ENCODE data around the gene SH3RF3.
A peak's percentile ranks its signal among the peaks of the same experiment; 100 is the strongest.

The SH3RF3 gene

DNA sequence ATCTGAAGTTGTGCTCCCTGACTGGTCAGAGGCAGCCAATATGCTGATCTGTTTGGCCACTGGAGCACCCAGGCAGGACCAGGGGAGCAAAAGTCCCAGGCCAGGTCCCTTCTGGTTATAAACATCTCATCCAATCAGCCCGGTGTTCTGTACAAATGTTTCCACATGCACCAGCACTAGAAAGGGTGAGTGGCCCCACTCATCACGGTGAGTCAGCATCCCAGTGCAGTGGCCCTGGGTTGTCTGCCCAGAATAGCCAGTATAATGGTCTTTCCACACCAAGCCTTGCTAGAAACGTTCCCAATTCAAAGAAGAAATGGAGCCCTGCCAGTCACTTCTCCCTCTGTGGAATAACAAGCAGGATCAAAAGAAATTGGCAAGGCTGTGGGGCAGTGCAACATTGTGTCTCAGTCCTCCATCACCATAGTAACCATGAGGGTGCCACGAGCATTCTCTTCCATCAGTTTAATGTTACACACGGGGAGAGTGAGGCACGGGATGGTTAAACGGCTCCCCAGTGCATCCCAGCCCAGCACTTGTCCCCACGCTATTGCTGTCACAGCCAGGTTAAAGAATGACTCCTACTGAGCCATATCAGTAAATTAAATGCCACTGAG is 309.9 kb downstream of the SH3RF3 start:
- DNase-seq, result peak; percentile 60

DNA sequence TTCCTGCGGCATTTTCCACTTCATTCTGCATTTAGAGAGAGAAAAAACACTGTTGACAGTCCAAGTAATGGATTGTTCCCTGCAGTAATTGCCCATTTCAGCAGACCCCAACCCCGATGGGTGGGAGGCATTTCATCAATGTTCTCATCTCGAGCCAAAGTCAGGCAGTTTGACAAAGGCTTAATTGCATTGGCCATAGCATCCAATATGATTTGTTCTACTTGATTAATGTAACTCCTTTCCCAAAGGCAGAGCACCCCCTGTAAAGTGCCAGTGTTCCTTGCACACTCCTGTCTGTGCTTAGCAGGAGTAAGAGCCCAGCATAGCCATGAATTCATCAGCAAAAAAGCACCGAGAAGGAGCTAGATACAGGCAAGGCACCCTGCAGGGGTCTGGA is 310.4 kb downstream of the SH3RF3 start:
- DNase-seq, result no peak

DNA sequence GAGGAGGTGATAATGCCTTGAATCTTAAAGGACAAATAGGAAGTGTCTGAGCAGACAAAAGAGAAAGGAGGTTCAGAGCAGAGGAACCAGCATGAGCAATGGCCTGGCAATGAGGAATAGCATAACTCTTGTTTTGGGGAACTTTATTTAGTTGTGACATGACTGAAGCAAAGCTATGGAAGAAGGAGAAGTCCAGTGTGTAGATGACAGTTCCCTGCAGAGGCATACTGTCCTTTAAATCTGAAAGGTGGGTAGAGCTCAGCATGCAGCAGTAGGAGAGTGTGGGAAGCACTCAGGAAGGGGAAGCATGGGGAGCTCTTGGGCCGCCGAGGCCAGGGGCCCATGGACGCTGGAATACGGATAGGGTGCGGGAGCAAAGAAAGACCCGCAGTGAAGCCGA is 311.0 kb downstream of the SH3RF3 start:
- no peak for DNase-seq

DNA sequence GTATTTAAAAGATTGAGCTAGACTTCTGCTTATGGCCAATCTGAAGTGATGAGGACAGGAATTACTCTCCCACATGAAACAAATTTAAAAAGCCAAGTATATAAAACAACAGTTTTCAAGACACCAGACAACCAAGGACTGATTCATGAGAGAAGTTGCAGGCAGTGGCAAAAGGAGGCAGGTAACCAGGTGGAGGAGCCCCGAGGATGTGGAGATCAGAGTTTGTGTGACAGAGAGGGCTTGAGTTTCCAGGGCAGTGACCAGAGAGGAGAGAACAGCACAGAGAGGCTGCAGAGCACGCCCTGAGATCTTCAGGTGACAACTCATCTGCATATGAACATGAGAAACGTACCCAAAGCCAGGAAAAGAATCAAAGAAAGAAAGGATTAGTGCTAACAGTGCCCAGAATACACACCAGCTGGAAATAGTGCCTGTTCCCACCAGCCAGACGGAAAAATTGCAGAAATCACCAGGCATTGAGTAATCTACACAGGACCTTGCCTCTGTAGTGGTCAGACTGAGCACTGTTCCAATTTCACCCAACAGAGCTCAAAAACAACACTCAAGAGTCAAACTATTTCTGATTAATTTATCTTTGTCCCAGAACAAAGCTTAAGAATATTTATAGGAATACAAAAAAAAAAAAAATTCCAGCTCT is 311.6 kb downstream of the SH3RF3 start:
- DNase-seq, result no peak

DNA sequence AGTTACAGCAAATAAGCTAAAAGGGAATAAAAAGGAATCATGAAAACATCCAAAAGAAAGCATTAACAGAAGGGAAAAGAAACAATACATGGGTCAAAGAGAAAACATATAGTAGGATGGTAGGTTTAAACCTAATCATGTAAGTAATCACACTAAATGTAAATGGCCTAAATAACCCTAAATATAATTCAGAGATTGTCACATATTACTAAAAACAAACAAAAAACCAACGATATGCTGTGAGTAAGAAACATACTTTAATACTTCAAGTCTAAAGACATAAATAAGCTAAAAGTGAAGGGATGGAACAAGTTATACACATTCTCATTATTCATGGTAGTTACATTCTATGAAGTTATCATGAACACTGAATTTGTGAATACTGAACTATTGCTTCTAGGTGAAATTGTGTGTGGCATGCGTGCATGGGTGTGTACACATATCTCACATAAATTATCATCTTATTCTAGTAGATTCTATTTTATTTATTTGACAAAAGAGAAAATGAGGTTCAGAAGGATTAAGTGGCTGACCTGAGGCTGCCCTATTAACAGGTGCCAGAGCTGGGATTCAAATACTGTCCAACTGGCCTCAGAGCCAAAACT is 313.8 kb downstream of the SH3RF3 start:
- no peak for DNase-seq

DNA sequence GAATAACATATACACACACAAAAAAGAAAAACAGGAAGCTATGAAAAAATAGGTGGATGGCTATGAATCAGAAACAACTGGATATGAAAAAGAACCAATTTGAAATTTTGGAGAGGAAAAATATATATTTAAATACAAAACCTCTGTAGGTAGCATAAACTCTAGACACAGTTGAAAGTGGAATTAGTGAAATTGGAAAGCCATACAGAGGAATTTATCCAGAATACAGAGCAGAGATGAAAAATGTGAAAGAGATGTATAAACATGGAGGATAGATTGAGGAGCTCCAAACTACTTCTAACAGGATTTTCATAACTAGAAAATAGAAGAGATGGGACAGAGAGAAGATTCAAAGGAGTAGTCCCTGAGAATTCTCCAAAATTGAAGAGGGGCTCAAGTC is 315.9 kb downstream of the SH3RF3 start:
- no peak for DNase-seq

DNA sequence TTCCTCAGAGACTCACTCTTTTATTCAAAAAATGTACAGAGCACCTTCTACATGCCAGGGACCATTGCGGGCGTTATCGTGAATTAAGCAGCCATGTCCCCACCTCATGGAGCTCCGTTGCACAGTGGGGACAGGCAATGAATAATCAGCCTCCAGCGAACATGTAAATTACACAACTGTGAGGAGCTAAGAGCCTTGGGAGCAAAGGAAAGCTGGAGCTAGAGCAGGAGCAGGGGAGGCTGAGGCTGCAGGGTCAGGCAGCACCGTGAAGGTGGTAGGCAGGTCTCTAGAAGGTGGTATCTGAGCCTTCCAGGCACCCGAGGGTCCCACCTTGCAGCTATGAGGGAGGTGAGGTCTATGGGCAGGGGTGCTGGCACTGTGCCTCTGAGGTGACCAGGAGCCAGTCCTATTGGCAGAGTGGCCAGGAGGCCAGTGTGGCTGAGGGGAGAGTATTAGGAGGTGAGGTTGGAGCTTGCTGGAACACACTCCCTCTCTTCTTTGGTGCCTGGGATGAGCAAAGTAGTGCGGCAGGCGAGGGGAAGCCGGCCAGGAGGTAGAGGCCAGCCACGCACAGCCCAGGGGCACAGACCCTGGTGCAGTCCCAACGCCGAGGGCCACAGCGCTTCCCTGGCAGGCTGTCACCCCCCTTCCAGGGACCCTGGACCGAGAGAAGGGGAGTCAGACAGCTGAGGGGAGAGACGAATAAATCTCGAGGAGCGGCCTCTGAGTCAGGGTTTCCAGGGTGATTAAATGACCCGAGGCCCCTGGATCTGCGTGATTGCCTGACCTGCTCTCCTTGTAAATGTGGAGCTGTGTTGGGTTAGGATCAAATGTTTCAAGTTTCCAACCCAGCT is 317.5 kb downstream of the SH3RF3 start:
- no peak for DNase-seq

DNA sequence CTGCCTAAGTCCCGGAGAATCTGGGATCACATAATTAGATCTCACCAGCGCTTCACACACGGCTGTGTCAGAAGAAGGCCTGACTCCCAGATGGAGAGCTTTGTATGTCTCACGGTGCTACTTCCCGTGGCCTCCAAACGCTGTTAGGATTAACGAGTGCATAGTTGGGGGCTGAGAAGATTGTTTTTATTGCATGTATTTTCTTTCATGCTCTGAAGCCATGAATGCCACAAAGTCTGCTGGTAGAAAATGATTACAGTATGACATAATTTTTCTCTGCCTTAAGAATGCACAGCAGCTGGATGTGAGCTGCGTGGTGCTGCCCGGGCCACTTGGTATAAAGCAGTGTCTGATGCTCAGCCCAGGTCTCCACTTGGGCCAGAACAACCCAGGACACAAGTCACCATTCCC is 318.3 kb downstream of the SH3RF3 start:
- peak; percentile 99 for DNase-seq

DNA sequence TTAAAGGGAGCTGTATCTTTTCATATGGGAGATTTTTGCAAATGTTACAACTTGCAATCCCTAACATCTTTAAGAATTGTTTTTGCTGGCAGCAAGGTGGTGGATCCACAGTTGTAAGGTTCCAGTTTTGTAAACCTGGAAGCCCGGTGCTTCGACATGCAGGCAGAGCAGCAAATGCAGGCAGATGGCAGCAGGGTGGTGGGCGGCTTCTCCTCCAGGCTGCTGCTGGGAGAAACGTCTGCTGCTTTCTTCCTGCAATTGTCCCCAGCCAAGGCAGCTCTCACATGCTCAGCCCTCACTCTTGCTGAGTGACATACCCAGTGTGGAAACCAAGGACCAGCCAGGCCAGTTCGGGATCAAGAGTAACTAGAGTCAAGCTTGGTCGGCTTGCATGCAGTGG is 318.8 kb downstream of the SH3RF3 start:
- no peak for DNase-seq

DNA sequence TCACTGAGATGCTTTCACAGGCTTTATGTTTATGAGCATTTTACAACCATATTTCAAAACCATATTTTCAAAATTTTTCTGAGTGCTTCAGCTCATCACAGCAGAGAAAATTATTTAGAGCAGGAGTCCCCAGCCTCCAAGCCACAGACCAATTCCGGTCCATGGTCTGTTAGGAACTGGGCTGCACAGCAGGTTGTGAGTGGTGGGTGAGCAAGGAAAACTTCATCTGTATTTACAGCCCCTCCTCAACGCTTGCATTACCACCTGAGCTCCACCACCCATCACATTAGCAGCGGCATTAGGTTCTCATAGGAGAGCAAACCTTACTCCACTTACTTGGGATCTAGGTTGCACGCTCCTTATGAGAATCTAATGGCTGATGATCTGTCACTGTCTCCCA is 319.2 kb downstream of the SH3RF3 start:
- no peak for DNase-seq

DNA sequence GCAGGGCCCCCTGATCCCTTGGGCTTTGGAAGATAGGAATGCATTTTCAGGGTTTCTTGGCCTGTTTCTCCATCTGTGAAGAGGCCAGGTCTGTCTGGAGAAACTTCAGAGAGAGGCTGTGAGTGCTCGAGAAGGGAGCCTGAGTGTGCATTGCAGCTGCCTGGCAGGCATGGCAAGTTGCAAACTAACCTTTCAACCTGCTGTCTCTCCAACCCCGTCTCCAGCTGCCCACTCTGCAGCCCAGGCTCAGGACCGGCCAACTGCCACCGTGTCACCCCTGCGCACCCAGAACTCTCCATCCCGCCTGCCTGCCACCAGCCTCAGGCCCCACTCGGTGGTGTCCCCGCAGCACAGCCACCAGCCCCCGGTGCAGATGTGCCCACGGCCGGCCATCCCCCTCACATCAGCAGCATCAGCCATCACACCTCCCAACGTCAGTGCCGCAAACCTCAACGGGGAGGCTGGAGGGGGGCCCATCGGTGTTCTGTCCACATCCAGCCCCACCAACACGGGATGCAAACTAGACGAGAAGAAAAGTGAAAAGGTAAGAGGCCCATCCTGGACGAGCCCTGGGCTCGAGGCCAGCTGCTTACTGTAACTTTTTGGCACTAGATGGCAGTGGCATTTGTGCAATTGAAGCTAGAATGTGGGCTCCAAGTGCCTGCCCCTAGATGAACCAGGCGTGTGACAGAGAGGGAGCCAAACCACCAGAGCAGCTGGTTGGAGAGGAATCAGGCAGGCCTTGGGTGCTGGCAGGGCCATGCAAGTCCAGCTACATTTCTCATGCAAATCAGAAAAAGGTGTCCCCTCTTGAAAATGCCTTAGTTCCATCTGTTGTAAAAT is 320.2 kb downstream of the SH3RF3 start:
- no peak for DNase-seq

DNA sequence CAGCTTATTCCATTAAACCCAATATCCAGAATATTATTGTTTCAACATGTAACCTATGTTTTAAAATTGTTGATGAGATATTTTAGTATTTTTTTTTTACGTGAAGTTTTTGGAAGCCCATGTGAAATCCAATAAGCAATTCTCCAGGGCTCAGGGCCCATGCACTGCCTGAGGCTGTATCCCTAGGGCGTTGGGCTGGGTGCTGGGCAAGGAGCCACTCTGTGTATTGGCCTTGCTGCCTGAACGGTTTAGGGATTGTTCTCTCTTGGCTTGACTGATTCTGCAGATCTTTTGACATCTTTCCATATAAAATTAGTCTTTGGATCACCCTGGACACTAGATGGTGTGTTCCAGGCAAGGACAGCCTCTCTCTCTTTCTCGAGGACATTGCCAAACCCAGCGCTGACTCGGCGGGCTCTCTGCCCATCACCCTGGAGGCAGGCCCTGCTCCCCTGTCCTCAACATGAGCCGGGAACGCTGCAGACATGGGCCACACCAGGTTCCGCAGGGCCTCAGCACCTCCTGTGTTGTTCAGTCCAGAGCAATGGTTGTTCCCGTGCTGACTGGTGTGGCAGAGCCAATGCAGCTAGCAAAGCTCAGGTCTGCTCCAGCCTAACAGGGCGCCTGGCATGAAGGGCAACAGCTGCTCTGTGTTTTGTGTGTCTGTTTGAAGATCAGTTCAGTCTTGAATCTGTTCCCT is 321.7 kb downstream of the SH3RF3 start:
- no peak for DNase-seq

DNA sequence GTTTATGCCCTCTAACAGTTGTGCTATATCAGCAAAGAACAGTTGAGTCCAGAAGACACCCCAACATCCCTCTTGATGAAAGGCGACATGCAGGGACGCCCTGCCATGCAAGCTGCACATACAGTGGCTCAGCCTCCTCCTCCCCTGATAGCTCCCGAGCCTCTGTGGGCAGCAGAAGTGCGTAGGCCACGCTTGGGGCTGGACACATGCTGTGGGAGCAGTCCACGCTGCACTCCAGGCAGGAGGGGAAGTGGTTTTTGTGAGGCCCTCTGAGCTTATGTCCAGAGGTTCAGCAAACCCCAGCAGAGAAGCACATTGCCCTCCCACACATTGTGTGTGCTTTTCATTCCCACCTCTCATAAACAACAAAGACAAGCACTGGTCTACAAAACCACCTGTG is 322.7 kb downstream of the SH3RF3 start:
- DNase-seq, result no peak

DNA sequence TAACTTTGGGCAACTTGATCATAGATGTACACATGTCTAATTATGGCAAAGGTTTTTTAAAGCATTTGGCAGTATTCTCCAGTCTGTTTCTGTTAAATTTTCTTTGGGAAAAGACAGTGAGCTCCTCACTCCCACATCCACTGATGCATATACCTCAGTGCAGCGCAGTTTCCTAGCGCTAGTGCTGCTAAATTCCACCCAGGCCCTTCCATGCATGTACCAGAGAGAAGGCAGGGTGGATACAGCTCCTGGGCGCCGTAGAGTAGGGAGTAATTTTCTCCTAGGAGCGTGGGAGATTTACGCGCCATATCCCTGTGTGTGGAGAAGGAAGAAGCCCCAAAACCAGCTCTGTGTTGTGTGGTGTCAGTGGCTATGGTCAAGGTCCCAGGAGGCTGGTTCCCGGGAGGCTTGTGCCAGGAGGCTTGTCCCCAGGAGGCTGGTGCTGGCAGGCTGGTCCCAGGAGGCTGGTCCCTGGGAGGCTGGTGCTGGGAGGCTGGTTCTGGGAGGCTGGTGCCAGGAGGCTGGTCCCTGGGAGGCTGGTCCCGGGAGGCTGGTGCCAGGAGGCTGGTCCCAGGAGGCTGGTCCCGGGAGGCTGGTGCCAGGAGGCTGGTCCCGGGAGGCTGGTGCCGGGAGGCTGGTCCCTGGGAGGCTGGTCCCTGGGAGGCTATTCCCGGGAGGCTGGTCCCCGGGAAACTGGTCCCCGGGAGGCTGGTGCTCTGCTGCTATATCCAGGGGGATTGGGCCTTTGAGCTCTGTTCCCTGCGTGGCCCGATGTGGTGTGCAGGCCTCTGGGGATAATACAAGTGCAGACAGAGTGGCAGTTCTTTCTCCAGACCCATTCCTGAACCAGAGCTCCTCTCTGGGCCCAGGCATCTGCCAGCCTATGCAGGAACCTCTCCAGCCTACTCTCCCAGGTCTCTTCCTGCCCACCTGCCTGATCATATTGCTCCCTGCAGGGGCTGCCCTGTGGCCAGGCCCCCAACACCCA is 323.6 kb downstream of the SH3RF3 start:
- no peak for DNase-seq

DNA sequence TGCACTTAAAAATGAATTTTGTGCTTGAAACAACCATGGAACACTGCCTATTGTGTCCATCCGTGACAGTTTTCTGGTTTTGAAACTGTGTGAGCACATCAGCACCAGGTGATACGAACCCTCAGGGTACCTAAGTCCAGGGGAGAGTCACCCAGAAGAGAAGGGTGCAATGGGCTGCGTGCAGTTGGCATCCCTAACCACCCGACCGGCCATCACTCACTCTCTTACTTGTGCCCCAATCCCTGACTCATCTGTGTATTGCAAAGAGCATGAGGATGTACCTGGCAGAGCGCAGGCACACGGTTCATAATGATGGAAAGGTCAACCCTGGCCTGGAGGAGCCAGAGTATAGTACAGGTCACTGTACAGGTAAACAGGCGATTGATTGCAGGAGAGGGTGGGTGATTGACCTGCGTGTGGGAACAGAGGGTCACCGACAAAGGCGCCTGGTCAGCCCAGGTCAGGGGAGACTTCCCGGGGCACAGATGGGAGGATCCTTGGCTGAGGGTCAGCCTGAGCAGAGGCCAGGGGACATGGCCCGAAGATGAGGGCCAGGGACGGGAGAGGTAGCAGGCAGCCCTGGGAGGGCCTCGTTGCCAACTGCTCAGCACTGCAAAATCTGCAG is 324.5 kb downstream of the SH3RF3 start:
- DNase-seq, result no peak

DNA sequence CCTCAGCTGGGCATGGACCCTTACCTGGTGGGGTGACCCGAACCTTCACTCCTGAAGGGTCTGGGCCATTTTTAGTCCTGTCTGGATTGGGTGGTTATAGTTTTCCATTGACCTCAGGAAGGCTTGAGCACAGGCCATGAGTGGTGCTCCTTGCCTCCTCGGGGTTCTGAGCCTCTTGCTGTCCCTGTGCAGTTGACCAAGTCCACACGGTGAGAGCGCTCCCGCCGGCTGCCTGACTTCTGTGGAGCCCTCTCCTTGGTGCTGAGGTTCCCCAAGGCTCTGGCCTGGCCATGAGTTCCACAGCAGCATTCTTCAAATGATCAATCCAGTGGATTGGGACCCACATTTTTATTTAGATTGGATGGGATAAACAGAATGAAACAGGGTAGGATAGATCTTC is 325.3 kb downstream of the SH3RF3 start:
- DNase-seq, result no peak

DNA sequence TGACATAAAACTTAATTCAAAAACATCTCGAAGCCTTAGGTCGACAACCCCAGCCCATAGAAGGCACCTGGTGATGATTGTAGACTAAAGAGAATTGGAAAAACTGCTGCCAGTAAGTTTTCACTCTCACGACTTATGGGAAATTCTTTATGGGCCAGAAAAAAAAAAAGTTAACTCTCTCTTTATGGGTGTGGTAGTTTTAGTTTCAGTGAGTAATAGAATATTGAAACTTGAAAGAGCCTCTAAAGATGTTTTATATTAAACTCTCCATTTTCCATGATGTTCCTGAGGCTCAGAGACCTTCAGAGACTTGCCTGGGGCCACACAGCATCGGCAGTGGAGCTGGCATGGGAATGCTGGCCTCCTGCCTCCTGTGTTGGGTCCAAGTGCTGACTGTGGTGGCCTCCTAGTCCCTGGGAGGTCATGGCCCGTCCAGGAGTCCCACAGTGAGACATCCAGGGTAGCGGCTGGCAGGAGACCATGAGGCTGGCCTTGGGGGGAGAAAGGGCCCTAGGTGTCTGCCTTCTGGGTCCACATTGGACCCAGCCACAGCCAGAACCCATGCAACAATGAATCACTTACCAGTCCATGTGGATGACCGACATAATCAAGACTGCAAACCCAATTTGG is 325.9 kb downstream of the SH3RF3 start:
- DNase-seq, result no peak

DNA sequence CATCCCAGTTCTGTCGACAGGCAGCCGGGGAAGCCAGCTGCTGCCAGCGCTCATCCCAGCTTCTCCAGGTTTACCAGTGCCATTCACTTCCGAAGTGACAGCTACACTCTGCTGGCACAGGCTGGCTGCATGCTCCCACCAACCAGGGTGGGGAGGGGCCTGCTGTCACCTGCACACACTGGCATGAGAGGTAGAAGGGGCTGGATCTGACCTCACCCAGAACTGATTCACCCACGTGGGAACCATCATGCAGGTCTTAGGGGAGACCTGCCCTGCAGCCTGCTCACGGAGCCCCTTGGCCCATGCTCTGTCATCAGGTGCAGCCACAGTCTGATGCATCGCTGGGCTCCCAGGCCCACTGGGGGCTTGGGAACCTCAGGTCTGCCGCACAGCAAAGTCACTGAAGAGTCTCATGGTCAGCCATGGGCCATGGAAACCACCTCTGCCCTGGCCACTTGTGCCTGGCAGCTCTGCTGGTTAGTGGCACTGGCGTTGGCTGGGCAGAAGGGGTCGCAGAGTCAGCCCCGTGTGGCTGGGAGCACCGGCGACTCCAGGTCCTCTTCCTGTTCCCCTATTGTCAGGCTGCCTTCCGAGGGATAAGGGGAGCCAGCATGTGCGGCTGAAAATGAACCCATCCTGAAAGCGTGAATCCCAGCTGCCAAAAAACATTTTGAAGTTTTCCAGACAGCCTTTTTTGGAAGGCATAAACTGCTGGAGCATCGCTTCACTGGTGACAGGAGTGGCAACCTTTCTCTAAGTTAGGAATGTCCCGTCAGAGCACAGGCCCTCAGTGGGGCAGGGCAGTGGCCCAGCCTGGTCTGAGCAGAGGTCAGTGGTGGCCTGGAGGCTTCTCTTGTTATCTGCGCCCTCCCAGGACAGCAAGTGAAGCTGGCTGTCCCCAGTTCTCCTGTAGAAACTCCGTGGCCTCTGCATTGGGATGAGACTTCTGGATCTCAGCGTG is 327.0 kb downstream of the SH3RF3 start:
- no peak for DNase-seq
